ENCODE results near the gene AFF1.

DNA sequence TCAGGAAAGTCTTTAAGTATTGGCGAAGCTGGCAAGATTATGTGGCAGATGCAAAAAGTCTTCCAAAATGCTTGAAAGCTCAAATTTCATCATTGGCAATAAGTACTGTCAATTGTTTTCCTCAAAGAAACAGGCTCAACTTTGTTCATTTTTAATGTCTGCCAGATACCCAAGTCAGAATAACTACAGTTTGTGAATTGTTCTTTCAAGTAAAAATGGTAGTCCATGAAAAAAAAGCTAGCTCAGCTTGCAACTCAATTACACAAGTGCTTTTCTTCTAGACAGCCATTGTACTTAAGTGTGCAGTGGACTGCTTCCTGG lies 70.5 kb downstream of the AFF1 start:
- no peak for TF ChIP-seq POLR2A (IDR thresholded peaks at IDR 0.05; ENCODE audit: low read length)
- no peak for TF ChIP-seq GATA1 (IDR thresholded peaks at IDR 0.05; ENCODE audit: low read depth, low read length)

Data from erythroblast (primary cell).